AG09309 (cell line): ENCODE measurements around the gene CYP39A1.

Experiments
- DNase-seq: peaks from one replicate; pipeline ENCODE4 v3.0.0-alpha.2; 2010; ENCODE audit warnings: low read depth
- H3K4me3 ChIP-seq: 2 replicates; pipeline ENCODE4 v1.5.1; 2011; ENCODE audit warnings: mild to moderate bottlenecking, low read depth, low read length, moderate library complexity; ENCODE audit not compliant: control insufficient read depth
- TF ChIP-seq, protein P1 (sequence below): IDR thresholded peaks from 2 replicates; pipeline ENCODE4 v1.5.1; 2011; ENCODE audit warnings: mild to moderate bottlenecking, low read depth, low read length, inconsistent platforms; ENCODE audit not compliant: insufficient read depth, control insufficient read depth; ENCODE audit errors: missing control alignments

Gene CYP39A1

DNA sequence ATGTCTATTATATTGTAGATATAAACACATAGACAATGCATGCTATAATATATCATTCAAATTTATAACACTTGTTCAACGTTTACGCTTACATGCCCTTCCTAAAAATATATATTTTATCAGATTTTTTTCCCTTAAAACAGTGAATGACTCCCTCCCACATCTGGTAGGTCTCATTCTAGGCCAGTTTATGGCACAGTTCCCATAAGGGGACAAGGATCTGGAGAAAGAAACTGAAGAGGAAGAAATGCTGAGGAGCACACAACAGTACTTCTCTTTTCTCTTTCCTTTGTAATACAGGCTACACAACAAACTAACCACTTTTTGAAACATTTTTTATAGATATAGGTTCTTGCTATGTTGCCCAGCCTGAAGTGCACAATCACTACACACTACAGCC lies 112.8 kb downstream of the CYP39A1 start:
- TF ChIP-seq, protein P1, sequence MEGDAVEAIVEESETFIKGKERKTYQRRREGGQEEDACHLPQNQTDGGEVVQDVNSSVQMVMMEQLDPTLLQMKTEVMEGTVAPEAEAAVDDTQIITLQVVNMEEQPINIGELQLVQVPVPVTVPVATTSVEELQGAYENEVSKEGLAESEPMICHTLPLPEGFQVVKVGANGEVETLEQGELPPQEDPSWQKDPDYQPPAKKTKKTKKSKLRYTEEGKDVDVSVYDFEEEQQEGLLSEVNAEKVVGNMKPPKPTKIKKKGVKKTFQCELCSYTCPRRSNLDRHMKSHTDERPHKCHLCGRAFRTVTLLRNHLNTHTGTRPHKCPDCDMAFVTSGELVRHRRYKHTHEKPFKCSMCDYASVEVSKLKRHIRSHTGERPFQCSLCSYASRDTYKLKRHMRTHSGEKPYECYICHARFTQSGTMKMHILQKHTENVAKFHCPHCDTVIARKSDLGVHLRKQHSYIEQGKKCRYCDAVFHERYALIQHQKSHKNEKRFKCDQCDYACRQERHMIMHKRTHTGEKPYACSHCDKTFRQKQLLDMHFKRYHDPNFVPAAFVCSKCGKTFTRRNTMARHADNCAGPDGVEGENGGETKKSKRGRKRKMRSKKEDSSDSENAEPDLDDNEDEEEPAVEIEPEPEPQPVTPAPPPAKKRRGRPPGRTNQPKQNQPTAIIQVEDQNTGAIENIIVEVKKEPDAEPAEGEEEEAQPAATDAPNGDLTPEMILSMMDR, result no peak
- DNase-seq, result no peak
- H3K4me3 ChIP-seq, result no peak overlapping the region

GRCh38 chr6:46538800-46539480 lies 113.7 kb downstream of the CYP39A1 start:
- no peak for DNase-seq
- TF ChIP-seq, protein P1, result no peak
- no peak overlapping the region for H3K4me3 ChIP-seq

GRCh38 chr6:46530896-46531295 lies 121.7 kb downstream of the CYP39A1 start:
- no peak for DNase-seq
- no peak overlapping the region for H3K4me3 ChIP-seq
- TF ChIP-seq, protein P1, result no peak

DNA sequence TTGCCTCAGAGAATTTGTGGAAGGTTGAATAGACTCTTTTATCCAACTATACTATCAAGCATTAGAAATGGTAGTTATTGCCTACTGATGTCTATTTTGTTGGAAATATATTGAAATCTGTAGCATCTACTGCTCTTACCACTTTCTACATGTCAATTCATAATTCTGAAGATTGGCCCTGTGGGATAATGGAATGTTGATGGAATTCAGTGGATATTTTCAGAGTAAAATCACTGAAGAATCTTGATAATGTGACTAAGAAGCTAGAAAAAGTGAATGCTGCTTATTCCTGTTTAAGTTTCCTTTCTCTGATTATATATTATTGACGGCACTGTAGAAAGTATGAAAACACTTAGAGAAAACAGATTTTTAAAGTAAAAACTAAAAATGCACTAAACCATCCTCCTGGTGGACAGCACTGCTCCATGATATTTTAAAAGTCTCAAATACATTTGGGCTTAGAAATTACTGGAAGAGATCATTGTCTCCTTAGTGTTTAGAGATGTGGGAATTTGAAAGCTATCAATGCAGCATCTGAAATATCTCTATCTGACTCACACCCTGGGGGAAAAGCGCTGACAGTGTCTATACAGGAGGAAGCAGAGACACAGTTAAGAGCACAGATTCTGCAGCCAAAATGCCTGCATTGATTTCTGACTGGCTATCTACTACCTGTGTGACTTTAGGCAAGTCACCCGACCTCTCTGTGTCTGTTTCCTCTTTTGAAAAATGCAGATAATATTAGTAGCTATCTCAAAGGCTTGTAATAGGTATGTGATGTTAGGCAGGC lies 123.5 kb downstream of the CYP39A1 start:
- no peak for DNase-seq
- TF ChIP-seq, protein P1, result no peak
- H3K4me3 ChIP-seq, result no peak overlapping the region

GRCh38 chr6:46526607-46527006 lies 126.0 kb downstream of the CYP39A1 start:
- no peak overlapping the region for H3K4me3 ChIP-seq
- TF ChIP-seq, protein P1, result no peak
- no peak for DNase-seq

DNA sequence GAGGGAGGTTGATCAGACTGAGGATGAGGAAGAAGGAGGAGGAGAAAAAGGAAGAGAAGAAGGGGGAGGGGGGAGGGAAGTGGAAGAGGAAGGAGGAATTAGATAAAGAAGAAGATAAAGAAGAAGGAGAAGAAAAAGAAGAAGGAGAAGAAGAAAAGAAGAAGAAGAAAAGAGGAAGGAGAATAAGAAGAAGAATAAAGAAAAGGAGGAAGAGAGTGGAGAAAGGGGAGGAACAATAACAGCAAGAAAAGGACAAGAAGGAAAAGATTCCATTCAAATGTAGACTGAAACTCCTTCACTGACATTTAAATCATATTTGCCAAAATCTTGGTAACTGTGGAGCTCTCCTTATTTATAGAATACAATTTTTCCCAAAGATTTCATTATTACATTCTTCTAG lies 127.0 kb downstream of the CYP39A1 start:
- TF ChIP-seq, protein P1, result no peak
- DNase-seq, result no peak
- no peak overlapping the region for H3K4me3 ChIP-seq
